Measurements from ENCODE around the gene LRSAM1. TPM values are rescaled to one million over a fixed set of nuclear protein-coding genes. Genes with fewer than 3 reads are reported as not detected.

The LRSAM1 gene
- total RNA-seq, 3 donors from 2014 or later, result 11.7 to 21.3 (median 17.9) TPM

DNA sequence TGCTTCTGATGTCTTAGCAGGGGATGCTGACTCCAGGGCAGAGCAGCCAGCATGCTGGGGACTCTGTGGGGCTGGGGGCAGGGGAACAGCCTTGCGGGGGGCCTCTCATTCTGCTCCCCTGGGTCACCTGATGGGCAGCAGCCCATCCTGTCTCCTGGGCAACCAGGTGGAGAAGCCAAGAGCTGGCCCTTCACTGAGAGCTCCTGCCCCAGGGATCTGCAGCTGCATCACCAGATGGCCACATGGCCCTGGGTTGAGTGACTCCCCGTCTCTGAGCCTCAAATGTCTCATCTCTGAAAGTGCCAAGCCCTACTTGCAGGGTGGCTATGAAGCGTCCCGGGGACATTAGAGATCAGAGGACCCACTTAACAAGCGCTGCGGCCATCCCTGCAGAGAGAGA, 49.1 kb downstream of the LRSAM1 start:
- H3K4me3 ChIP-seq, result no peak overlapping the region
- no peaks in the 10 kb centered on the region for H3K27me3 ChIP-seq
- no peaks in the 10 kb centered on the region for H3K36me3 ChIP-seq
- no peak for DNase-seq (ENCODE audit: low spot score in 2 of 2)
- H3K27ac ChIP-seq, result no peak overlapping the region
- no peaks in the 10 kb centered on the region for H3K9me3 ChIP-seq
- intact Hi-C loops (cut with DNase I; ENCODE audit: low total_unique reads), result loop anchor here (5.0 kb wide), 1 partner anchor 87 kb away; no protein-coding TSS in a partner anchor
- TF ChIP-seq POLR2AphosphoS5 (IDR thresholded peaks at IDR 0.05) (no peak), POLR2A (IDR thresholded peaks at IDR 0.05) (no peak)
- TF ChIP-seq, protein P1, sequence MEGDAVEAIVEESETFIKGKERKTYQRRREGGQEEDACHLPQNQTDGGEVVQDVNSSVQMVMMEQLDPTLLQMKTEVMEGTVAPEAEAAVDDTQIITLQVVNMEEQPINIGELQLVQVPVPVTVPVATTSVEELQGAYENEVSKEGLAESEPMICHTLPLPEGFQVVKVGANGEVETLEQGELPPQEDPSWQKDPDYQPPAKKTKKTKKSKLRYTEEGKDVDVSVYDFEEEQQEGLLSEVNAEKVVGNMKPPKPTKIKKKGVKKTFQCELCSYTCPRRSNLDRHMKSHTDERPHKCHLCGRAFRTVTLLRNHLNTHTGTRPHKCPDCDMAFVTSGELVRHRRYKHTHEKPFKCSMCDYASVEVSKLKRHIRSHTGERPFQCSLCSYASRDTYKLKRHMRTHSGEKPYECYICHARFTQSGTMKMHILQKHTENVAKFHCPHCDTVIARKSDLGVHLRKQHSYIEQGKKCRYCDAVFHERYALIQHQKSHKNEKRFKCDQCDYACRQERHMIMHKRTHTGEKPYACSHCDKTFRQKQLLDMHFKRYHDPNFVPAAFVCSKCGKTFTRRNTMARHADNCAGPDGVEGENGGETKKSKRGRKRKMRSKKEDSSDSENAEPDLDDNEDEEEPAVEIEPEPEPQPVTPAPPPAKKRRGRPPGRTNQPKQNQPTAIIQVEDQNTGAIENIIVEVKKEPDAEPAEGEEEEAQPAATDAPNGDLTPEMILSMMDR (IDR thresholded peaks at IDR 0.05), result no peak
- H3K4me1 ChIP-seq, result no peaks in the 10 kb centered on the region

GRCh38 chr9:127500862-127501261, 49.6 kb downstream of the LRSAM1 start:
- Histone ChIP-seq H3K4me3 (no peak overlapping the region), H3K9me3 (no peaks in the 10 kb centered on the region), H3K27ac (no peak overlapping the region), H3K36me3 (no peaks in the 10 kb centered on the region), H3K4me1 (no peaks in the 10 kb centered on the region), H3K27me3 (no peaks in the 10 kb centered on the region)
- intact Hi-C loops (cut with DNase I; ENCODE audit: low total_unique reads), result loop anchor here (5.0 kb wide), 1 partner anchor 86 kb away; no protein-coding TSS in a partner anchor
- no peak for DNase-seq (ENCODE audit: low spot score in 2 of 2)
- TF ChIP-seq, protein P1 (IDR thresholded peaks at IDR 0.05), result no peak
- TF ChIP-seq POLR2AphosphoS5 (IDR thresholded peaks at IDR 0.05) (no peak), POLR2A (IDR thresholded peaks at IDR 0.05) (no peak)

DNA sequence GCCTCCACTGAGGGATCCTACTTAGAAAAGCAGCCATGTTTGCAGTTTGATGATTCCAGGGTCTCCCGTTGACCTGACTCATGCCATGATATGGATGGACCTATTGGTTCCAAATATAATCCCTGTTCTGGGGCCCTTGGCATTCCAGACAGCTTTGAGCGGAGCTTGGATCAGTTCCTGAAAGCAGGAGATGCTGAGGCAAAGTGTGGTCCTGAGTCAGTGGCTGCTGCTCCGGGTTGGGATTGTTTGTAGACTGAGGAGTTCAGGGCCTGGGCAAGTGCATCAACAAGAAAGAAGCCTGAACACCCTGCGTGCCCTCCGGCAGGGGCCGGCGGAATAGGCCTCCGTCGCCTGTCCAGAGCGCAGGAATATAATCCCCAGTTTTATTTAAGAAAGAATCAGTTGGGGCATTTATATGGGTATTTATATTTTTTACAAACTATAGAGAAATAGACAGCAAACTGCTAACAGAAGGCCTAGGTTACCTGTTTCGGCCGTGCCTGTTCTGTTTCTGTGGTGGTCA, 50.6 kb downstream of the LRSAM1 start:
- no peaks in the 10 kb centered on the region for H3K36me3 ChIP-seq

GRCh38 chr9:127502706-127503378, 51.5 kb downstream of the LRSAM1 start:
- DNase-seq (ENCODE audit: low spot score in 2 of 2), result no peak
- Histone ChIP-seq H3K27me3 (no peaks in the 10 kb centered on the region), H3K4me3 (no peak overlapping the region), H3K27ac (no peak overlapping the region), H3K9me3 (no peaks in the 10 kb centered on the region), H3K36me3 (no peaks in the 10 kb centered on the region), H3K4me1 (no peaks in the 10 kb centered on the region)
- intact Hi-C loops (cut with DNase I; ENCODE audit: low total_unique reads), result loop anchor here (5.0 kb wide), 1 partner anchor 84 kb away; no protein-coding TSS in a partner anchor
- TF ChIP-seq, protein P1 (IDR thresholded peaks at IDR 0.05), result no peak
- TF ChIP-seq POLR2A (IDR thresholded peaks at IDR 0.05) (no peak), POLR2AphosphoS5 (IDR thresholded peaks at IDR 0.05) (no peak)

More for the DNA sequence above, 50.6 kb downstream of the LRSAM1 start:
- no peaks in the 10 kb centered on the region for H3K27me3 ChIP-seq
- no peaks in the 10 kb centered on the region for H3K9me3 ChIP-seq
- TF ChIP-seq, protein P1 (IDR thresholded peaks at IDR 0.05), result no peak
- TF ChIP-seq POLR2A (IDR thresholded peaks at IDR 0.05), result no peak
- no peak for TF ChIP-seq POLR2AphosphoS5 (IDR thresholded peaks at IDR 0.05)
- no peak overlapping the region for H3K27ac ChIP-seq
- intact Hi-C loops (cut with DNase I; ENCODE audit: low total_unique reads), result loop anchor here (5.0 kb wide), 1 partner anchor 85 kb away; no protein-coding TSS in a partner anchor
- no peak for DNase-seq (ENCODE audit: low spot score in 2 of 2)
- H3K4me3 ChIP-seq, result no peak overlapping the region
- no peaks in the 10 kb centered on the region for H3K4me1 ChIP-seq

DNA sequence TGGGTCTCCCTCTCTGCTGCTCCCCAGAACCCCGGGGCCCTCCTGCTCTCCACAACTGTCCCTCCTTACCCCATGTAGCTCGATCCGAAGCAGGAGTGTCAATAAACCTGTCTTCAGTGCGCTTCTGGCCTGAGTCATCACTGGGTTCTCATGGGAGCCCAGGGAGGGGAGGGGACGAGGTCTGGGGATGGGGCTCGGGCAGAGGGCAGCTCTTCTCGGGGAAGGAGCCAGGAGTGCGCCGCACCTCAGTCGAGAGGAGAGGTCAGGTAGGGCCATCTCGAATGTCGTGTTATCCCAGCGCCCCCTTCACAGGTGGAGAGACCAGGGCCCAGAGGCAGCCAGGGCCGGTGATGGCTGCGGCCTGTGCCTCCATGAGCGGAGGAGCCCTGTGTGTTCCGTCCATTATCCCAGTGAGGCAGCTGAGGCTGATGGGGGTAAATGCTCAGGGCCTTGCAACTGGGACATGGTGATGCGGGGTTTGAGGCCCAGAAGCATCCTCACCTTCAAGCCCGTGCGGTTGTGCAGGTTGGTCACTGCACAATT, 52.1 kb downstream of the LRSAM1 start:
- H3K4me3 ChIP-seq, result no peak overlapping the region
- no peak for TF ChIP-seq POLR2AphosphoS5 (IDR thresholded peaks at IDR 0.05)
- TF ChIP-seq, protein P1 (IDR thresholded peaks at IDR 0.05), result no peak
- TF ChIP-seq POLR2A (IDR thresholded peaks at IDR 0.05), result no peak
- intact Hi-C loops (cut with DNase I; ENCODE audit: low total_unique reads), result loop anchor here (5.0 kb wide), 1 partner anchor 84 kb away; no protein-coding TSS in a partner anchor
- no peaks in the 10 kb centered on the region for H3K27me3 ChIP-seq
- no peak overlapping the region for H3K27ac ChIP-seq
- H3K9me3 ChIP-seq, result no peaks in the 10 kb centered on the region
- H3K36me3 ChIP-seq, result peaks cover 6% of the 10 kb centered on the region
- no peaks in the 10 kb centered on the region for H3K4me1 ChIP-seq
- DNase-seq (ENCODE audit: low spot score in 2 of 2), result no peak

Measured in breast epithelium (tissue), 4 donors.